ENCODE results near the gene INPP4B.

The INPP4B gene

DNA sequence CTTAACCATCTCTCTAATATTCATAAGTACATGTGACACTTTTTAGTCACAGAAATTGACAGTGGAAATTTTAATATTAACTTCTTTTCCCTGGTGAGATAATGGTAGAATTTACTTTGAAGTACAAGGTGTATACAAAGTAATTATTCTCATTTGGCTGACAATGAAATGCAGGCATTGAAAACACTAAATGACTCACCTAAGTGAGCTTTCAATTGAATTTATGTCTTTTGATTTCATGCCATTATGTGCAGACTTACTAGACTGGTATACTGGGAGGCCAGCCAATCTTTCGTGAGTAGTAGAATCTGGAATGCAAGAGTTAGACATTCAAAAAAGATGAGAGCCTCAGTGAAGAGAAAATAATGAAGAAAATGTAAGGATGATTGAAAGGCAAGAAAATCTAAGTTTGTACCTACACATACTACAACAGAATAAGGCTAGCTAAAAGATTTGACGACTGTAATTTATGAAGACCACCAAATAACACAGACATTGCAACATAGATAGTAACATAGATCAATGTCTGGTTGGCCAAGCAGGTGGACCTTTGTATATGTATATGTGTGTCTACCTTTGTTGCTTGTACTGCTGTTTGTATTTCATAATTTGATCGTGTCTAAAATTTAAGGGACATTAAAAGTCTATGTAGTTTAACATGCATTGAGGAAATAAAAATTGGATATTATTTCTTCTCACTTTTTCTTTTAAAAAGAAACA, 750.1 kb downstream of the INPP4B start:
- Histone ChIP-seq H3K9me3 (ENCODE audit: control insufficient read depth, low read length) (no peaks in the 10 kb centered on the region), H3K27me3 (replicated peaks; ENCODE audit: control insufficient read depth, insufficient read depth, low read length, poor library complexity, severe bottlenecking) (no peaks in the 10 kb centered on the region), H3K27ac (ENCODE audit: insufficient read depth, low read length, poor library complexity, severe bottlenecking) (no peak overlapping the region), H3K36me3 (ENCODE audit: control insufficient read depth, insufficient read depth, low read length) (peaks cover 45% of the 10 kb centered on the region), H3K4me3 (ENCODE audit: insufficient read depth, low read depth, low read length, poor library complexity, severe bottlenecking) (no peak overlapping the region), H3K4me1 (ENCODE audit: control insufficient read depth, insufficient read depth, low read length, poor library complexity, severe bottlenecking) (no peaks in the 10 kb centered on the region)
- no peak for DNase-seq

DNA sequence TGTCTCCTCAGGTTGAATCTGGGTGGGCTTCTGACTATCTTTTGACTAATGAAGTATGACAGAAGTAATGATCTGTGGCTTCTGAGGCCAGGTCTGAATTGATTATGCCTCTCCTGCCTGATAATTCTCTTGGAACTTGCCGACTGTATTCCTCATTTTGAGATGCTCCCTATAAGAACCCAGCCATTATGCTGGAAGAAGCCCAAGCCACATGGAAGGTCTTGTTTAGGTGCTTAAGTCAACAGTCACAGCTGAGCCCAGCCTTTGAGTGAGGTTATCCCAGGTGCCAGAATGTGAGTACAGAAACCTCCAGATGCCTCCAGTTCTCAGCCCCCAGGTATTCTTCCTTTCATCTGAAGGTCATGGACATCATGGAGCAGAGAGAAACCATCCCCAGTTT, 753.2 kb downstream of the INPP4B start:
- no peak for DNase-seq
- peaks cover 32% of the 10 kb centered on the region for H3K36me3 ChIP-seq (ENCODE audit: control insufficient read depth, insufficient read depth, low read length)
- no peaks in the 10 kb centered on the region for H3K4me1 ChIP-seq (ENCODE audit: control insufficient read depth, insufficient read depth, low read length, poor library complexity, severe bottlenecking)
- no peaks in the 10 kb centered on the region for H3K9me3 ChIP-seq (ENCODE audit: control insufficient read depth, low read length)
- H3K27ac ChIP-seq (ENCODE audit: insufficient read depth, low read length, poor library complexity, severe bottlenecking): no peak overlapping the region
- H3K4me3 ChIP-seq (ENCODE audit: insufficient read depth, low read depth, low read length, poor library complexity, severe bottlenecking): no peak overlapping the region
- H3K27me3 ChIP-seq (replicated peaks; ENCODE audit: control insufficient read depth, insufficient read depth, low read length, poor library complexity, severe bottlenecking): no peaks in the 10 kb centered on the region

DNA sequence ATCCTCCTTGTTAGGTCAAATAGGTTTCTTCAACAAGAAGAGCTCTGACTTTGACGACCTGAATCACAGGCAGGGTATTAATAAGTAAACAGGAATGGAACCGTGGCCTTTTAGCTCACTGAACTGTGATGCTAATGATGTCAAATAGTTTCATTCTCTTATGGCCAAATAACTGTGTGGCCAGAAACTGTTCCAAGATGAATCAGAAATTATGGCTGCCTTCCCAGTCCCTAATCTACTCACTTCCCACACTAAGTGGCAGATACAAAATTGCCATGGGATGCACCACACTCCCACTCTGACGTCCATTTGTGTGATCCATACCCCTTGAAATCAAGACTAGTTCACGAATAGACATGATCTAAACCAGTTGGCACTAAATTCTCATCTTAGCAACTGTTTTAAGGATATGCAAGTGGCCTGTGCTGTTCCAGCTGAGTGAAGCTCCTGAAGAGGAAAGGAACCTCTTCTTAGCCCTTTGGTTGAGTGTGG, 754.4 kb downstream of the INPP4B start:
- Histone ChIP-seq H3K36me3 (ENCODE audit: control insufficient read depth, insufficient read depth, low read length) (peaks cover 26% of the 10 kb centered on the region), H3K27me3 (replicated peaks; ENCODE audit: control insufficient read depth, insufficient read depth, low read length, poor library complexity, severe bottlenecking) (no peaks in the 10 kb centered on the region), H3K27ac (ENCODE audit: insufficient read depth, low read length, poor library complexity, severe bottlenecking) (no peak overlapping the region), H3K4me1 (ENCODE audit: control insufficient read depth, insufficient read depth, low read length, poor library complexity, severe bottlenecking) (no peaks in the 10 kb centered on the region), H3K9me3 (ENCODE audit: control insufficient read depth, low read length) (no peaks in the 10 kb centered on the region), H3K4me3 (ENCODE audit: insufficient read depth, low read depth, low read length, poor library complexity, severe bottlenecking) (no peak overlapping the region)
- DNase-seq: no peak

DNA sequence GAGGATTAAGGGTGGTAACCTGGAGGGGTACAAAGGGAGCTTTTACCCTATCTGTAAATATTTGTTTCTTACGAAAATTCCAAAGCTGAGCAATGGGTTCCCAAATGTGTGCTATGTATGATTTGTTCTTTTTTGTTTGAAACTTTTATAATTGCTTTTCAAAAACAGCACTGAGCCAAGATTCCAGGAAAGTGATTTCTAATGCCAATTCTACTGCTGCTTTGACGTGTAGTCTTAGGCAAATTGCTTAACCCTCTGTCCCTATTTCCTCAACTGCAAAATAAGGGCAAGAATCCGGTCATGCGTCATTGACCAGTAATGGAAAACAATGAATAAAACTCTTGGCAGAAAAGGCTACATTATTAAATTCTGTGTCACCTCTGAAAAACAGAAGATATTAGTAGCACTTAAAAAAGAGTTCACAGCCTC, 755.0 kb downstream of the INPP4B start:
- peaks cover 25% of the 10 kb centered on the region for H3K36me3 ChIP-seq (ENCODE audit: control insufficient read depth, insufficient read depth, low read length)
- H3K9me3 ChIP-seq (ENCODE audit: control insufficient read depth, low read length): no peaks in the 10 kb centered on the region
- DNase-seq: no peak
- no peaks in the 10 kb centered on the region for H3K4me1 ChIP-seq (ENCODE audit: control insufficient read depth, insufficient read depth, low read length, poor library complexity, severe bottlenecking)
- H3K4me3 ChIP-seq (ENCODE audit: insufficient read depth, low read depth, low read length, poor library complexity, severe bottlenecking): no peak overlapping the region
- no peaks in the 10 kb centered on the region for H3K27me3 ChIP-seq (replicated peaks; ENCODE audit: control insufficient read depth, insufficient read depth, low read length, poor library complexity, severe bottlenecking)
- no peak overlapping the region for H3K27ac ChIP-seq (ENCODE audit: insufficient read depth, low read length, poor library complexity, severe bottlenecking)

DNA sequence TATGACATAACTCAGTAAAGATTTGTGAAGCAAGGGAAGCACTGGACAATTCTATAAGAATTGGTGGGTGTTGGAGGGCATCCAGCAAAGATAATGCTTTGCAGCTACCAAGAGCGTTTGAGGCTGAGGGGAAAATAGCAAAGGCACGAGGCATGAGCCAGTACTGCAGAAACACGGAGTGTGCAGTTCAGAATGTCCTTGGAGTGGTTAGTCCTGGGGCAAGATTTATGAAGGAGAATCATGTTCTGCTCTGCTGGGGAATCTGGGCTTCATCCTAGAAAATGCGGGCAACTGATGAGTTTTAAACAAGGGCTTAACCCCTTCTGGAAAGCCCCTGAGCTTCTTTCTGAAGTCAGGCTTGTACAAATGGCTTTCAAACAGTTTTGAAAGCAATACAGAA, 757.2 kb downstream of the INPP4B start:
- Histone ChIP-seq H3K27ac (ENCODE audit: insufficient read depth, low read length, poor library complexity, severe bottlenecking) (no peak overlapping the region), H3K27me3 (replicated peaks; ENCODE audit: control insufficient read depth, insufficient read depth, low read length, poor library complexity, severe bottlenecking) (no peaks in the 10 kb centered on the region), H3K4me1 (ENCODE audit: control insufficient read depth, insufficient read depth, low read length, poor library complexity, severe bottlenecking) (no peaks in the 10 kb centered on the region), H3K36me3 (ENCODE audit: control insufficient read depth, insufficient read depth, low read length) (peaks cover 23% of the 10 kb centered on the region), H3K9me3 (ENCODE audit: control insufficient read depth, low read length) (no peaks in the 10 kb centered on the region), H3K4me3 (ENCODE audit: insufficient read depth, low read depth, low read length, poor library complexity, severe bottlenecking) (no peak overlapping the region)
- no peak for DNase-seq

DNA sequence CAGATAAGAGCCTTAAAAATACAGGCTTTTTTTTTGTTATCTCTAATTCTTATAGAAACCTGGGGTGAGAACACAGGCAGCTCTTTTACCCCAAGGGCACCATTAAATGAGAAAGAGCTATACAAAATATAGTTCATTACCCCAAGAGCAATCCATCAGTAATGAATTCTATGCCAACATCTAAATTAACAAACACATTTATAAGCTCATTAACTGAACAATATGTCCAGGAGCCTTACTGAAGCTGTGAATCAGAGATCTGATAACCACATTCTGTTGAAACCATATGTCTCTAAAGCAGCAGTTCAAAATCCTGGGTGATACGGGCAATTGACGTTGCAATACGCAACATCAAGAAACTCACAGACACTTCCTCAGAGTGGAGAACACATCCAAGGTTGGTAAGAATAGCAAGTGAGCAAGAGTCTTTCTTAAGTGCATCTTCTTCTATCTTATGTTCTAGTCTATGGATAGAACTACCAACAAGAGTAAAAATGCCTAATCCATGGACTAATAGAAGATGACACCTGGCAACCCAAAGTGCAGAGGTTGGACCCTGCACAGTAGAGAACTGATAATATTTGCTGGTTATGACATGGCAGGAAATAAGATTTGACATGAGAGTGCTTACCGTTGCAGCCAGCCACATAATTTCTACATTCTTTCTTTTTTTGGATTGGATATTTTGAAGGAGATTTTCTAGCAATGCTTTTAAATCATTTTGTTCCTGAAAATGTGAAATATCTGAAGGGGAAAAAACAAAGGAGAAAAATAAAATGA, 760.4 kb downstream of the INPP4B start:
- H3K9me3 ChIP-seq (ENCODE audit: control insufficient read depth, low read length): no peaks in the 10 kb centered on the region
- H3K27me3 ChIP-seq (replicated peaks; ENCODE audit: control insufficient read depth, insufficient read depth, low read length, poor library complexity, severe bottlenecking): no peaks in the 10 kb centered on the region
- H3K36me3 ChIP-seq (ENCODE audit: control insufficient read depth, insufficient read depth, low read length): peaks cover 39% of the 10 kb centered on the region
- no peak for DNase-seq
- H3K4me3 ChIP-seq (ENCODE audit: insufficient read depth, low read depth, low read length, poor library complexity, severe bottlenecking): no peak overlapping the region
- H3K4me1 ChIP-seq (ENCODE audit: control insufficient read depth, insufficient read depth, low read length, poor library complexity, severe bottlenecking): no peaks in the 10 kb centered on the region
- H3K27ac ChIP-seq (ENCODE audit: insufficient read depth, low read length, poor library complexity, severe bottlenecking): no peak overlapping the region

DNA sequence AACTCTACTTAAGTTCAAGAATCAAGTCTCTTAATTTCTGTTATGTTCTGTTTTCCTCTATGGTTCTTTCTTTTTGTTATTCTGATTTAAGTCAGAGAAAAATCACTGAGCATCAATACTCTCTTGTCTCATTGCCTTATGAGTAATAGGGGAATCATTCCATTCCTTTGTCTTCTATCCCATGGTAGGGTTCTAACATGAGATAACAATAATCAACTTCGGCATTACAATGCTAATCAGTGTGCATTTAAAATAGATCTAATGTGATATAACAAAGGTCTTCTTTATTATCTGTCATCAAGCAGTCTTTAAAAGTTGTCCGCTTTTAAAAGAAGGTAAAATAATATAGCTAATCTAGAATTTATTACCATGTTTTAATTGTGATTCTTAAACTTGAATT, 762.8 kb downstream of the INPP4B start:
- no peak overlapping the region for H3K4me3 ChIP-seq (ENCODE audit: insufficient read depth, low read depth, low read length, poor library complexity, severe bottlenecking)
- H3K9me3 ChIP-seq (ENCODE audit: control insufficient read depth, low read length): no peaks in the 10 kb centered on the region
- peaks cover 58% of the 10 kb centered on the region for H3K36me3 ChIP-seq (ENCODE audit: control insufficient read depth, insufficient read depth, low read length)
- no peaks in the 10 kb centered on the region for H3K4me1 ChIP-seq (ENCODE audit: control insufficient read depth, insufficient read depth, low read length, poor library complexity, severe bottlenecking)
- H3K27me3 ChIP-seq (replicated peaks; ENCODE audit: control insufficient read depth, insufficient read depth, low read length, poor library complexity, severe bottlenecking): no peaks in the 10 kb centered on the region
- no peak overlapping the region for H3K27ac ChIP-seq (ENCODE audit: insufficient read depth, low read length, poor library complexity, severe bottlenecking)
- no peak for DNase-seq

DNA sequence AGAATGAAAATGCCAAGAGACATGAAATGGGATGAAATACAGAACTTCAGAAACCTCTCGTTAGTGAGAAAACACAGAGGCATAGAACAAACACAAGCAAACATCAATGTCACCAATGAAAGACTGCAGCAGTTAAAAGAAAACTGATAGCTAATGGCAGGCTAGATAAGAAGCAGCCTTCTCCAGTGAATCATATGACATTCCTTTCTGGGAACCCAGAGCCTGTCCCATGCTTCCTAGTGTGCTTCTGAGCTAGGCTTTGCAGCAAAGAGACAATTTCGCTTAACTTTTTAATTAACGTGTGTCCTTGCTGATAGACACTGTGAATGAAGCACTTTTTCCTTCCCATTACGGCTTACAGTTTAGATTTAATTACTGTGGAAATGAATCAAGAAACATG, 765.1 kb downstream of the INPP4B start:
- Histone ChIP-seq H3K36me3 (ENCODE audit: control insufficient read depth, insufficient read depth, low read length) (peaks cover 65% of the 10 kb centered on the region), H3K4me3 (ENCODE audit: insufficient read depth, low read depth, low read length, poor library complexity, severe bottlenecking) (no peak overlapping the region), H3K9me3 (ENCODE audit: control insufficient read depth, low read length) (no peaks in the 10 kb centered on the region), H3K27ac (ENCODE audit: insufficient read depth, low read length, poor library complexity, severe bottlenecking) (no peak overlapping the region), H3K27me3 (replicated peaks; ENCODE audit: control insufficient read depth, insufficient read depth, low read length, poor library complexity, severe bottlenecking) (no peaks in the 10 kb centered on the region), H3K4me1 (ENCODE audit: control insufficient read depth, insufficient read depth, low read length, poor library complexity, severe bottlenecking) (no peaks in the 10 kb centered on the region)
- no peak for DNase-seq

DNA sequence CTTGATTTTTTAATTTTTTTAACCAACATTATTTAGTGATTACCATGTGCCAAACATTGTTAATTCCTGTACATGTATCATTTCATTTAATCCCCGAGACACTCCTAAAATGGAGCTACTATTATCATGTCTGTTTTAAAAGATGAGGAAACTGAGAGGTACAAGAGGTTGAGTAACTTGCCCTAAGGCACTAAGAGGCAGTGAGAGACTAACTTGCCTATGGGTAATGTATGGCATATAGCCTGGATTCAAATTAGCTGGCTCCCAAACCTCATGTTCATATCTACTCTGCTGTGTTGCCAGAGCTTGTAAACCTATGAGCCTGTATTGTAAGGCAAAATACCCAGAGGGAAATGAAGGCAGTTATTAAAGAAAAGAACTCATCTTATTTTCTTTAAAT, 766.1 kb downstream of the INPP4B start:
- H3K4me1 ChIP-seq (ENCODE audit: control insufficient read depth, insufficient read depth, low read length, poor library complexity, severe bottlenecking): no peaks in the 10 kb centered on the region
- no peak for DNase-seq
- no peaks in the 10 kb centered on the region for H3K9me3 ChIP-seq (ENCODE audit: control insufficient read depth, low read length)
- peaks cover 62% of the 10 kb centered on the region for H3K36me3 ChIP-seq (ENCODE audit: control insufficient read depth, insufficient read depth, low read length)
- no peak overlapping the region for H3K4me3 ChIP-seq (ENCODE audit: insufficient read depth, low read depth, low read length, poor library complexity, severe bottlenecking)
- no peaks in the 10 kb centered on the region for H3K27me3 ChIP-seq (replicated peaks; ENCODE audit: control insufficient read depth, insufficient read depth, low read length, poor library complexity, severe bottlenecking)
- H3K27ac ChIP-seq (ENCODE audit: insufficient read depth, low read length, poor library complexity, severe bottlenecking): no peak overlapping the region

DNA sequence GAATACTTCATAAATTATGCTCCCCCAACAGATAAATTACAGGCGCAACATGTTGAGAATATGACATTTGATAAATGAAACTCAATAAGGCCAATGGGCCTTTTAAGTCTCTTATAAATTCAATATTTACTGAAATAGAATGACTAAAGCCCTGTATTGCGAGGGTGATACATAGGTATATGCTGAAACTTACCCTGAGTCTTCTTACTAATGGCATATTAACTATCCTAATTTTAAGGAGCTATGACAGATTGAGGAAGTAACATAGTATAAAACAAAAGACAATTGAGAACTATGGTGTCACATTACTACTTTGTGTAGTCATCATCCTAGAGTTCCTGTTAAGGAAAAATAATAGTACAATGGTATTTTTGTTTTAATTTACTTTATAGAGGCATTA, 769.1 kb downstream of the INPP4B start:
- no peak overlapping the region for H3K4me3 ChIP-seq (ENCODE audit: insufficient read depth, low read depth, low read length, poor library complexity, severe bottlenecking)
- H3K4me1 ChIP-seq (ENCODE audit: control insufficient read depth, insufficient read depth, low read length, poor library complexity, severe bottlenecking): no peaks in the 10 kb centered on the region
- no peaks in the 10 kb centered on the region for H3K27me3 ChIP-seq (replicated peaks; ENCODE audit: control insufficient read depth, insufficient read depth, low read length, poor library complexity, severe bottlenecking)
- no peak for DNase-seq
- H3K27ac ChIP-seq (ENCODE audit: insufficient read depth, low read length, poor library complexity, severe bottlenecking): no peak overlapping the region
- H3K36me3 ChIP-seq (ENCODE audit: control insufficient read depth, insufficient read depth, low read length): peaks cover 63% of the 10 kb centered on the region
- no peaks in the 10 kb centered on the region for H3K9me3 ChIP-seq (ENCODE audit: control insufficient read depth, low read length)

Data from effector memory CD4-positive, alpha-beta T cell (primary cell).